K562 (cell line): Measurements from ENCODE around the gene PRTFDC1. TPM values are rescaled to one million over a fixed set of nuclear protein-coding genes. Genes with fewer than 3 reads are reported as not detected.
A peak's percentile ranks its signal among the peaks of the same experiment; 100 is the strongest.

Experiments used
- EHMT2 ChIP-seq: fragments of 450-650 bp; IDR thresholded peaks from 2 replicates; pipeline ENCODE4 v1.6.1; 2018; ENCODE audit warnings: antibody characterized with exemption
- GATA2 ChIP-seq: sonication (generic); formaldehyde crosslinking; IDR thresholded peaks from 2 replicates; pipeline ENCODE4 v1.4.0; 2020; ENCODE audit warnings: mild to moderate bottlenecking, missing genetic modification reagents
- GTF2A2 ChIP-seq: IDR thresholded peaks from 2 replicates; pipeline ENCODE4 v1.6.1; 2016; ENCODE audit warnings: mild to moderate bottlenecking, missing genetic modification characterization, missing compliant biosample characterization
- HDAC1 ChIP-seq, 2 experiments: fragments of 450-650 bp; IDR thresholded peaks; 2 replicates each; pipeline ENCODE4 v1.6.1; 2016 to 2017; ENCODE audit warnings: inconsistent platforms in 1 of 2, mild to moderate bottlenecking in 1 of 2, moderate library complexity in 1 of 2
- HNRNPK ChIP-seq: fragments of 200-400 bp; formaldehyde crosslinking; IDR thresholded peaks from one replicate; pipeline ENCODE4 v1.6.1; 2018; ENCODE audit warnings: mild to moderate bottlenecking, low read depth, low read length; ENCODE audit not compliant: poor library complexity, severe bottlenecking
- JUND ChIP-seq, 2 experiments: IDR thresholded peaks; 2 replicates in 1 of 2; 3 replicates in 1 of 2; pipeline ENCODE4 v1.6.1; 2011; ENCODE audit warnings: borderline replicate concordance in 2 of 2, low read depth in 2 of 2, low read length in 2 of 2, improper control_type of control experiment in 1 of 2, missing biosample characterization in 1 of 2, missing genetic modification characterization in 1 of 2, missing genetic modification reagents in 1 of 2
- KAT2B ChIP-seq: IDR thresholded peaks from one replicate; pipeline ENCODE4 v1.6.1; 2012; ENCODE audit warnings: low read depth, mild to moderate bottlenecking, control low read depth, inconsistent platforms, low read length, moderate library complexity
- KDM5B ChIP-seq: fragments of 200-600 bp; sonication (generic); IDR thresholded peaks from 2 replicates; pipeline ENCODE4 v1.6.1; 2012; ENCODE audit warnings: low read depth, mild to moderate bottlenecking, moderate library complexity, low read length, control low read depth, inconsistent platforms; ENCODE audit not compliant: insufficient replicate concordance
- MBD1 ChIP-seq: fragments of 250-450 bp; sonication (Bioruptor Pico); IDR thresholded peaks from 2 replicates; pipeline ENCODE4 v1.8.0; 2022; ENCODE audit warnings: inconsistent platforms
- PHTF2 ChIP-seq: fragments of 250-450 bp; sonication (Bioruptor Pico); IDR thresholded peaks from 2 replicates; pipeline ENCODE4 v1.5.0; 2021; ENCODE audit warnings: mild to moderate bottlenecking
- PURB ChIP-seq: sonication (generic); formaldehyde crosslinking; IDR thresholded peaks from 2 replicates; pipeline ENCODE4 v1.9.0; 2021; ENCODE audit warnings: low read depth, mild to moderate bottlenecking, missing genetic modification reagents
- TBL1XR1 ChIP-seq, 2 experiments: IDR thresholded peaks; 2 replicates each; pipeline ENCODE4 v1.6.1; 2012; ENCODE audit warnings: improper control_type of control experiment in 2 of 2, low read length in 2 of 2, mild to moderate bottlenecking in 1 of 2
- ZBTB11 ChIP-seq, 3 experiments: fragments of 200-800 bp in 1 of 3; fragments of 250-450 bp in 1 of 3; fragments of 450-650 bp in 1 of 3; sonication (Bioruptor Pico) in 1 of 3; sonication (Bioruptor generic) in 1 of 3; formaldehyde crosslinking in 1 of 3; IDR thresholded peaks; 2 replicates each; pipeline versions ENCODE4 v1.6.1 to v1.8.0; 2016 to 2022; ENCODE audit warnings: mild to moderate bottlenecking in 2 of 3, missing genetic modification characterization in 2 of 3, missing compliant biosample characterization in 1 of 3, moderate library complexity in 1 of 3
- ZBTB7A ChIP-seq: IDR thresholded peaks from 2 replicates; pipeline ENCODE4 v1.6.1; 2011; ENCODE audit warnings: low read depth, mild to moderate bottlenecking, low read length, moderate library complexity, borderline replicate concordance; ENCODE audit not compliant: control insufficient read depth
- ZKSCAN3 ChIP-seq: fragments of 250-450 bp; sonication (Bioruptor Pico); IDR thresholded peaks from 2 replicates; pipeline ENCODE4 v1.4.0; 2020
- ZMIZ1 ChIP-seq, 2 experiments: fragments of 150-350 bp in 1 of 2; IDR thresholded peaks; 2 replicates each; pipeline ENCODE4 v1.6.1; 2012 to 2016; ENCODE audit warnings: low read depth in 2 of 2, low read length in 2 of 2, mild to moderate bottlenecking in 1 of 2, moderate library complexity in 1 of 2
- ZNF184 ChIP-seq: sonication (generic); formaldehyde crosslinking; IDR thresholded peaks from 2 replicates; pipeline ENCODE4 v1.5.0; 2020; ENCODE audit warnings: missing genetic modification reagents
- ZNF24 ChIP-seq: fragments of 450-650 bp; IDR thresholded peaks from 2 replicates; pipeline ENCODE4 v1.6.1; 2016
- ZNF354B ChIP-seq: fragments of 250-450 bp; sonication (Bioruptor Pico); IDR thresholded peaks from 2 replicates; pipeline ENCODE4 v1.4.0; 2020
- polyA plus RNA-seq, 8 experiments: library from polyadenylated mRNA; depleted of rRNA in 4 of 8; stranded (reverse) in 5 of 8; unstranded in 3 of 8; fragments of >200 nt; fragmentation: Nextera tagmentation in 2 of 8; fragmentation: Illumina TruSeq in 1 of 8; extraction: Ambion mirVana in 2 of 8; extraction: Trizol in 1 of 8; gene quantifications; 2 replicates each; pipeline versions ENCODE4 v1.2.1 to v1.2.3, GENCODE V29; 2011 to 2014; ENCODE audit warnings: inconsistent platforms in 1 of 8, missing spikeins in 1 of 8
- total RNA-seq, 7 experiments: library from RNA; depleted of rRNA in 6 of 7; stranded (reverse); fragments of >200 nt in 6 of 7; fragmentation: Illumina TruSeq in 2 of 7; extraction: Trizol in 2 of 7; gene quantifications; 2 replicates each; pipeline versions ENCODE4 v1.2.1 to v1.2.3, GENCODE V29; 2011 to 2021; ENCODE audit warnings: low replicate concordance in 1 of 7

Gene PRTFDC1
- total and polyA plus RNA-seq, 9 of the 15 experiments (the other 6 are each of a cell fraction or from before 2014, with no cell fraction given) = 7.0 to 27.6 (median 10.0) TPM

GRCh38 chr10:24897326-24897926 is 55.0 kb downstream of the PRTFDC1 start (continued):
- TF ChIP-seq MBD1 (CRISPR knock-in tag) = no peak
- TF ChIP-seq ZMIZ1 (IDR thresholded peaks at IDR 0.05; ENCODE audit: low read depth in 2 of 2, low read length in 2 of 2) = peak in 1 of 2 experiments; percentile 71; a peak in 1 of 4 replicates
- no peak for TF ChIP-seq ZNF184 (CRISPR knock-in tag)
- no peak for TF ChIP-seq ZBTB7A
- no peak for TF ChIP-seq PURB (CRISPR knock-in tag)
- no peak for TF ChIP-seq GTF2A2 (tag)
- TF ChIP-seq ZBTB11 (CRISPR knock-in tag; IDR thresholded peaks at IDR 0.05) = no peak
- no peak for TF ChIP-seq KDM5B
- peak in 1 of 2 experiments; percentile 48; a peak in 2 of 4 replicates for TF ChIP-seq HDAC1 (IDR thresholded peaks at IDR 0.05)
- TF ChIP-seq ZNF354B (CRISPR knock-in tag) = no peak
- TF ChIP-seq ZNF24 = no peak
- no peak for TF ChIP-seq ZKSCAN3 (CRISPR knock-in tag)
- TF ChIP-seq JUND (IDR thresholded peaks at IDR 0.05; ENCODE audit: borderline replicate concordance, low read depth, low read length) = peak; percentile 98
- peak; percentile 96; the same call in 2 of the 3 replicates for TF ChIP-seq JUND (tag; IDR thresholded peaks at IDR 0.05; ENCODE audit: borderline replicate concordance, low read depth, low read length)
- TF ChIP-seq EHMT2 = peak; percentile 36; the same call in 1 of the 2 replicates
- TF ChIP-seq HNRNPK = no peak
- TF ChIP-seq GATA2 = 0 out of 2 replicates have a peak, but pooled peaks have one; percentile 37
- no peak for TF ChIP-seq PHTF2
- peak in 1 of 2 experiments; percentile 74; a peak in 1 of 4 replicates for TF ChIP-seq TBL1XR1 (IDR thresholded peaks at IDR 0.05; ENCODE audit: low read length in 2 of 2)
- TF ChIP-seq KAT2B = no peak
